HepG2 (cell line): ENCODE results near the gene REPS2. TPM values are rescaled to one million over a fixed set of nuclear protein-coding genes. Genes with fewer than 3 reads are reported as not detected.

ENCODE experiments used
- ATAC-seq: fragments of 200-7000 bp; cut with Tn5 transposase; 3 replicates; pipeline ENCODE4 v1.9.1; 2020; ENCODE audit warnings: mild to moderate bottlenecking, moderate library complexity
- BruUV-seq: library from RNA; stranded (reverse); fragments of 400-500 nt; replicated peaks from 2 replicates; lab custom pipeline; 2021; lab: Mats Ljungman, UMichigan
- CTCF ChIA-PET: fragments of 300-600 bp; formaldehyde crosslinking; extraction: SDS; loops from one replicate; lab custom pipeline; 2021; ENCODE audit warnings: low total read pairs, inconsistent platforms, low intra/inter-chr PET ratio; lab: Yijun Ruan, JAX
- POLR2A ChIA-PET: fragments of 350-600 bp; sonication (Branson Sonifier 250); formaldehyde crosslinking; loops from one replicate; lab custom pipeline; 2020; ENCODE audit warnings: antibody characterized with exemption, inconsistent platforms; lab: Yijun Ruan, JAX
- DNase-seq: peaks from one replicate; pipeline ENCODE4 v3.0.0-alpha.2; 2015; ENCODE audit warnings: low spot score
- FAIRE-seq: peaks from 3 replicates; lab custom pipeline; 2011; peaks lifted over from hg19 to GRCh38; lab: Jason Lieb, UNC
- H2AFZ ChIP-seq: one replicate; pipeline ENCODE4 v1.6.1; 2011; ENCODE audit warnings: low read length, inconsistent platforms
- H3K27ac ChIP-seq: fragments of 300-600 bp; 3 replicates; pipeline ENCODE4 v1.8.0; 2011; ENCODE audit warnings: mixed run types, mild to moderate bottlenecking, mixed read lengths, low read length, inconsistent platforms; ENCODE audit not compliant: insufficient read depth; ENCODE audit errors: extremely low read length
- H3K27me3 ChIP-seq, 2 experiments: fragments of 200-600 bp in 1 of 2; 2 replicates in 1 of 2; 3 replicates in 1 of 2; pipeline versions ENCODE4 v1.6.0 to v1.8.0; 2011; ENCODE audit warnings: low read length in 2 of 2, mild to moderate bottlenecking in 2 of 2, moderate library complexity in 2 of 2, inconsistent platforms in 1 of 2; ENCODE audit not compliant: insufficient read depth in 2 of 2, control insufficient read depth in 1 of 2
- H3K36me3 ChIP-seq, 2 experiments: fragments of 200-600 bp in 1 of 2; replicated peaks in 1 of 2; 2 replicates in 1 of 2; 3 replicates in 1 of 2; pipeline versions ENCODE4 v1.5.1 to v1.8.0; 2011; ENCODE audit warnings: low read length in 2 of 2, inconsistent platforms in 1 of 2; ENCODE audit not compliant: insufficient read depth in 2 of 2, control insufficient read depth in 1 of 2
- H3K4me1 ChIP-seq: 2 replicates; pipeline ENCODE4 v1.5.1; 2012; ENCODE audit warnings: low read length, inconsistent platforms; ENCODE audit not compliant: insufficient read depth
- H3K4me2 ChIP-seq: 2 replicates; pipeline ENCODE4 v1.6.0; 2011; ENCODE audit warnings: low read depth, low read length, inconsistent platforms
- H3K4me3 ChIP-seq, 3 experiments: fragments of 200-600 bp in 1 of 3; sonication (generic), shearing (Covaris generic) in 1 of 3; replicated peaks in 1 of 3; 2 replicates each; pipeline ENCODE4 v1.5.1; 2011 to 2016; ENCODE audit warnings: low read length in 3 of 3, inconsistent platforms in 2 of 3, low read depth in 2 of 3, mild to moderate bottlenecking in 2 of 3, control low read depth in 1 of 3, mixed read lengths in 1 of 3; ENCODE audit not compliant: insufficient read depth in 1 of 3
- H3K79me2 ChIP-seq: one replicate; pipeline ENCODE4 v1.6.1; 2011; ENCODE audit warnings: low read length, inconsistent platforms; ENCODE audit not compliant: insufficient read depth
- H3K9ac ChIP-seq: 2 replicates; pipeline ENCODE4 v1.6.0; 2011; ENCODE audit warnings: mild to moderate bottlenecking, low read depth, low read length, inconsistent platforms; ENCODE audit not compliant: insufficient read depth
- H3K9me3 ChIP-seq: 2 replicates; pipeline ENCODE4 v1.5.1; 2012; ENCODE audit warnings: mild to moderate bottlenecking, low read length
- H4K20me1 ChIP-seq: 2 replicates; pipeline ENCODE4 v1.6.0; 2011; ENCODE audit warnings: inconsistent platforms, mild to moderate bottlenecking, low read length, moderate library complexity; ENCODE audit not compliant: insufficient read depth
- CHD2 ChIP-seq: IDR thresholded peaks from 2 replicates; pipeline ENCODE4 v1.6.1; 2011; ENCODE audit warnings: low read depth, low read length, improper control_type of control experiment
- ETV6 ChIP-seq: sonication (generic); formaldehyde crosslinking; conservative IDR thresholded peaks from 2 replicates; pipeline ENCODE4 v1.4.0; 2020; ENCODE audit warnings: missing genetic modification reagents
- GATA4 ChIP-seq: sonication (generic); IDR thresholded peaks from 2 replicates; pipeline ENCODE4 v1.6.1; 2016; ENCODE audit warnings: antibody characterized with exemption, low read depth, borderline replicate concordance
- NFE2 ChIP-seq: sonication (generic); formaldehyde crosslinking; IDR thresholded peaks from 2 replicates; pipeline ENCODE4 v1.4.0; 2020; ENCODE audit warnings: missing genetic modification reagents
- RBFOX2 ChIP-seq: fragments of 200-400 bp; formaldehyde crosslinking; IDR thresholded peaks from 2 replicates; pipeline ENCODE4 v1.6.1; 2017; ENCODE audit warnings: low read depth, mild to moderate bottlenecking, low read length
- REPIN1 ChIP-seq: sonication (generic); formaldehyde crosslinking; IDR thresholded peaks from 2 replicates; pipeline ENCODE4 v1.8.0; 2022; ENCODE audit warnings: missing genetic modification reagents, low read depth, mild to moderate bottlenecking, borderline replicate concordance
- ZSCAN22 ChIP-seq: sonication (generic); formaldehyde crosslinking; IDR thresholded peaks from 2 replicates; pipeline ENCODE4 v1.4.0; 2020; ENCODE audit warnings: mild to moderate bottlenecking, missing genetic modification reagents
- WGBS: methylation state at CpG from one replicate; pipeline ENCODE4 v1.1.6; 2017; ENCODE audit warnings: low lambda C conversion rate; 5-methylcytosine and 5-hydroxymethylcytosine counted together
- in situ Hi-C: cut with HindIII; loops from 2 replicates; pipeline ENCODE4 v1.10.0; 2017; ENCODE audit warnings: low pct_unique_long_range_greater_than_20kb; ENCODE audit not compliant: extremely low pct_ligation_motif_present
- intact Hi-C: fragments of 100-400 bp; cut with micrococcal nuclease; formaldehyde crosslinking; loops from one replicate; pipeline ENCODE4 v1.10.0; 2022; ENCODE audit not compliant: unreplicated experiment
- polyA plus RNA-seq, 8 experiments: library from polyadenylated mRNA; depleted of rRNA in 3 of 8; stranded (reverse) in 7 of 8; unstranded in 1 of 8; fragments of >200 nt; fragmentation: Illumina TruSeq in 4 of 8; extraction: Trizol in 4 of 8; gene quantifications; 2 replicates each; pipeline versions ENCODE4 v1.2.1 to v1.2.3, GENCODE V29; 2011 to 2016; ENCODE audit warnings: low read depth in 4 of 8, missing spikeins in 1 of 8, mixed read lengths in 1 of 8; ENCODE audit not compliant: insufficient read depth in 1 of 8
- total RNA-seq, 5 experiments: library from RNA; depleted of rRNA; stranded (reverse); fragments of >200 nt; fragmentation: Illumina TruSeq; extraction: Trizol; gene quantifications; 2 replicates each; pipeline ENCODE4 v1.2.3, GENCODE V29; 2016; ENCODE audit warnings: low read depth in 1 of 5
- TF ChIP-seq, protein P1 (sequence below): sonication (generic); formaldehyde crosslinking; IDR thresholded peaks from 2 replicates; pipeline ENCODE4 v1.4.0; 2020; ENCODE audit warnings: missing genetic modification reagents
- TF ChIP-seq, protein P2 (sequence below): sonication (generic); formaldehyde crosslinking; IDR thresholded peaks from 2 replicates; pipeline ENCODE4 v1.8.0; 2022; ENCODE audit warnings: low read depth, missing genetic modification reagents

REPS2 gene
- total and polyA plus RNA-seq, 2 of the 13 experiments (the other 11 are each of a cell fraction or from before 2014, with no cell fraction given), result 0.05 to 0.58 TPM

DNA sequence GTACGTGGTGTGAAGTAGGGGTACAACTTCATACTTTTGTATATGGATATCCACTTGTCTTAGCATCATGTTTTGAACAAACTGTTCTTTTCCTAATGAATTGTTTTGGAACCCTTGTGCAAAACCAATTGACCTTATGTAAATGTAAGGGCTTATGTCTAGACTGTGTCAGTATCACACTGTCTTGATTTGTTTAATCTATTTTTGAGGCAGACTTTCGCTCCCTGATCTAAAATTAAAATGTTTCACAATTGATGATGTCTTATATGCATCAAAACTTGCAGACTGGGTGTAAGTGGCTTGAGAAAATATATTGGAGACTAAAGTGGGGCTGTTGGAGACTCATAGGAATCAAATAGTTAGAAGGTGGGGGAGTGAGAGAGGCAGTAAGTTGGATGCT is 25.2 kb downstream of the REPS2 start:
- Histone ChIP-seq H3K27me3 (no peaks in the 10 kb centered on the region), H3K9me3 (no peaks in the 10 kb centered on the region), H3K79me2 (no peaks in the 10 kb centered on the region), H3K9ac (no peak overlapping the region), H3K36me3 (no peaks in the 10 kb centered on the region), H2AFZ (no peak overlapping the region), H4K20me1 (no peaks in the 10 kb centered on the region), H3K4me1 (no peaks in the 10 kb centered on the region), H3K4me3 (no peak overlapping the region), H3K27ac (no peak overlapping the region), H3K4me2 (no peak overlapping the region)
- BruUV-seq, result no TSS peak
- FAIRE-seq, result no peak
- 7% methylated on average over 2 of the region's 2 CpGs for whole genome bisulfite sequencing
- DNase-seq, result no peak
- in situ Hi-C loops, result no loop called here
- ChIA-PET CTCF (no interaction called here), POLR2A (no interaction called here)
- no peak for TF ChIP-seq GATA4
- no peak for TF ChIP-seq CHD2
- no peak for TF ChIP-seq RBFOX2
- no peak for ATAC-seq
- intact Hi-C loops, result no loop called here

DNA sequence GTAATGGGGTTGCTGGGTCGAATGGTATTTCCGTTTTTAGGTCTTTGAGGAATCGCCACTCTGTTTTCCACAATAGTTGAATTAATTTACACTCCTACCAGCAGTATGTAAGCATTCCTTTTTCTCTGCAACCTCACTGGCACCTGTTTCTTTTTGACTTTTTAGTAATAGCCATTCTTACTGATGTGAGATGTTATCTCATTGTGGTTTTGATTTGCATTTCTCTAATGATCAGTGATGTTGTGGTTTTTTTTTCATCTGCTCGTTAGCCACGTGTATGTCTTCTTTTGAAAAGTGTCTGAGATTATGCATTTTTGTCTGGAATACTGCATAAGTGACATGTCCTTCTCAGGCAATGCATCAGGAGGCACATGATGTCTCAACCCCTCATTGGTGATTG is 28.8 kb downstream of the REPS2 start:
- Histone ChIP-seq H2AFZ (no peak overlapping the region), H3K4me2 (no peak overlapping the region), H3K36me3 (no peaks in the 10 kb centered on the region), H3K9me3 (no peaks in the 10 kb centered on the region), H3K27me3 (no peaks in the 10 kb centered on the region), H4K20me1 (no peaks in the 10 kb centered on the region), H3K4me1 (no peaks in the 10 kb centered on the region), H3K4me3 (no peak overlapping the region), H3K79me2 (no peaks in the 10 kb centered on the region), H3K27ac (no peak overlapping the region), H3K9ac (no peak overlapping the region)
- BruUV-seq, result no TSS peak
- TF ChIP-seq, protein P1, sequence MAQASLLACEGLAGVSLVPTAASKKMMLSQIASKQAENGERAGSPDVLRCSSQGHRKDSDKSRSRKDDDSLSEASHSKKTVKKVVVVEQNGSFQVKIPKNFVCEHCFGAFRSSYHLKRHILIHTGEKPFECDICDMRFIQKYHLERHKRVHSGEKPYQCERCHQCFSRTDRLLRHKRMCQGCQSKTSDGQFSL (CRISPR knock-in tag), result no peak
- TF ChIP-seq NFE2 (CRISPR knock-in tag) (no peak), ZSCAN22 (CRISPR knock-in tag) (no peak), REPIN1 (no peak), ETV6 (CRISPR knock-in tag) (no peak)
- TF ChIP-seq, protein P2, sequence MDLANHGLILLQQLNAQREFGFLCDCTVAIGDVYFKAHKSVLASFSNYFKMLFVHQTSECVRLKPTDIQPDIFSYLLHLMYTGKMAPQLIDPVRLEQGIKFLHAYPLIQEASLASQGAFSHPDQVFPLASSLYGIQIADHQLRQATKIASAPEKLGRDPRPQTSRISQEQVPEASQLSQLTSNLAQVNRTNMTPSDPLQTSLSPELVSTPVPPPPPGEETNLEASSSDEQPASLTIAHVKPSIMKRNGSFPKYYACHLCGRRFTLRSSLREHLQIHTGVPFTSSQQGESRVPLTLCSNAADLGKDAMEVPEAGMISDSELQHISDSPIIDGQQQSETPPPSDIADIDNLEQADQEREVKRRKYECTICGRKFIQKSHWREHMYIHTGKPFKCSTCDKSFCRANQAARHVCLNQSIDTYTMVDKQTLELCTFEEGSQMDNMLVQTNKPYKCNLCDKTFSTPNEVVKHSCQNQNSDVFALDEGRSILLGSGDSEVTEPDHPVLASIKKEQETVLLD (CRISPR knock-in tag), result no peak
- whole genome bisulfite sequencing, result 0% methylated on average over 5 of the region's 5 CpGs
- intact Hi-C loops (no loop called here), in situ Hi-C loops (no loop called here)
- FAIRE-seq (no peak), DNase-seq (no peak), ATAC-seq (no peak)
- ChIA-PET CTCF (no interaction called here), POLR2A (no interaction called here)
